ENCODE measurements around the gene SNCA.

The SNCA gene

GRCh38 chr4:89813197-89813596 lies 23.8 kb downstream of the SNCA start:
- DNase-seq, result no peak

GRCh38 chr4:89807441-89808140 lies 29.4 kb downstream of the SNCA start:
- no peak for DNase-seq

GRCh38 chr4:89805297-89805696 lies 31.7 kb downstream of the SNCA start:
- no peak for DNase-seq

GRCh38 chr4:89803915-89804314 lies 33.0 kb downstream of the SNCA start:
- DNase-seq, result no peak

- DNase-seq, result no peak
Measured at GRCh38 chr4:89803036-89803435, 33.9 kb downstream of the SNCA start.

GRCh38 chr4:89800527-89801103 lies 36.3 kb downstream of the SNCA start:
- no peak for DNase-seq

GRCh38 chr4:89800012-89800516 lies 36.9 kb downstream of the SNCA start:
- no peak for DNase-seq

GRCh38 chr4:89799071-89799470 lies 37.9 kb downstream of the SNCA start:
- no peak for DNase-seq

GRCh38 chr4:89797117-89797516 lies 39.8 kb downstream of the SNCA start:
- no peak for DNase-seq

- no peak for DNase-seq
Measured at GRCh38 chr4:89788206-89789072, 48.5 kb downstream of the SNCA start.

GRCh38 chr4:89784686-89785231 lies 52.2 kb downstream of the SNCA start:
- no peak for DNase-seq

GRCh38 chr4:89781321-89781720 lies 55.6 kb downstream of the SNCA start:
- no peak for DNase-seq

- DNase-seq, result no peak
Measured at GRCh38 chr4:89773805-89774204, 63.2 kb downstream of the SNCA start.

- DNase-seq, result no peak
Measured at GRCh38 chr4:89769856-89770255, 67.1 kb downstream of the SNCA start.

GRCh38 chr4:89767924-89768323 lies 69.0 kb downstream of the SNCA start:
- no peak for DNase-seq

- no peak for DNase-seq
Measured at GRCh38 chr4:89765966-89766365, 71.0 kb downstream of the SNCA start.

GRCh38 chr4:89765528-89765927 lies 71.4 kb downstream of the SNCA start:
- DNase-seq, result no peak

GRCh38 chr4:89762311-89762710 lies 74.7 kb downstream of the SNCA start:
- no peak for DNase-seq

GRCh38 chr4:89759426-89759825 lies 77.5 kb downstream of the SNCA start:
- DNase-seq, result no peak

- no peak for DNase-seq
Measured at GRCh38 chr4:89757154-89757719, 79.7 kb downstream of the SNCA start.

- no peak for DNase-seq
Measured at GRCh38 chr4:89755220-89755619, 81.7 kb downstream of the SNCA start.

- no peak for DNase-seq
Measured at GRCh38 chr4:89754531-89754930, 82.4 kb downstream of the SNCA start.

- DNase-seq, result no peak
Measured at GRCh38 chr4:89753601-89754066, 83.3 kb downstream of the SNCA start.

All from T-helper 9 cell (primary cell).